K562 (cell line): ENCODE data around the gene SELPLG.

ENCODE experiments used
- E2F1 ChIP-seq: sonication (generic); formaldehyde crosslinking; IDR thresholded peaks from 2 replicates; pipeline ENCODE4 v1.8.1; 2023; ENCODE audit warnings: mild to moderate bottlenecking, missing genetic modification reagents, moderate library complexity
- ETV5 ChIP-seq: sonication (generic); formaldehyde crosslinking; IDR thresholded peaks from 2 replicates; pipeline ENCODE4 v1.4.0; 2020; ENCODE audit warnings: low read depth, mild to moderate bottlenecking, missing genetic modification reagents
- FOXK2 ChIP-seq, 2 experiments: fragments of 450-650 bp; IDR thresholded peaks in 1 of 2; conservative IDR thresholded peaks in 1 of 2; 2 replicates each; pipeline ENCODE4 v1.6.1; 2016; ENCODE audit warnings: low read depth in 2 of 2, mild to moderate bottlenecking in 1 of 2
- GATA2 ChIP-seq: sonication (generic); formaldehyde crosslinking; IDR thresholded peaks from 2 replicates; pipeline ENCODE4 v1.4.0; 2020; ENCODE audit warnings: mild to moderate bottlenecking, missing genetic modification reagents
- POLR2A ChIP-seq: fragments of 450-650 bp; conservative IDR thresholded peaks from 2 replicates; pipeline ENCODE4 v1.6.1; 2016
- ZNF431 ChIP-seq: sonication (generic); formaldehyde crosslinking; IDR thresholded peaks from 2 replicates; pipeline ENCODE4 v1.8.0; 2022; ENCODE audit warnings: mild to moderate bottlenecking, missing genetic modification reagents

GRCh38 chr12:108607981-108608600 is 25.6 kb downstream of the SELPLG start:
- TF ChIP-seq FOXK2 (conservative IDR thresholded peaks at IDR 0.05 in 1 of 2, IDR thresholded peaks at IDR 0.05 in 1 of 2; ENCODE audit: low read depth in 2 of 2) = no peak
- no peak for TF ChIP-seq E2F1 (CRISPR knock-in tag)
- TF ChIP-seq GATA2 = no peak
- TF ChIP-seq ZNF431 (CRISPR knock-in tag) = no peak
- no peak for TF ChIP-seq POLR2A
- no peak for TF ChIP-seq ETV5
